CD4-positive, CD25-positive, alpha-beta regulatory T cell (primary cell): ENCODE results near the gene STK35. TPM values are rescaled to one million over a fixed set of nuclear protein-coding genes. Genes with fewer than 3 reads are reported as not detected.

Experiments used
- ATAC-seq, 2 donors: fragments of 150-1000 bp; cut with Tn5 transposase; one replicate each; pipeline ENCODE4 v1.10.0; 2021; ENCODE audit warnings: low read depth in 2 of 2, moderate number of reproducible peaks in 2 of 2, moderate library complexity in 1 of 2
- DNase-seq, 3 donors: peaks; one replicate each; pipeline versions ENCODE4 v3.0.0 to v3.0.0-alpha.2; 2012 to 2022; ENCODE audit warnings: mixed read lengths in 1 of 3
- H3K27ac ChIP-seq: one replicate; pipeline ENCODE4 v1.7.0; 2013; ENCODE audit warnings: mild to moderate bottlenecking, low read length; ENCODE audit not compliant: insufficient read depth, poor library complexity, severe bottlenecking
- H3K27me3 ChIP-seq: one replicate; pipeline ENCODE4 v1.7.0; 2013; ENCODE audit warnings: low read length; ENCODE audit not compliant: control insufficient read depth, insufficient read depth
- H3K36me3 ChIP-seq: one replicate; pipeline ENCODE4 v1.7.0; 2013; ENCODE audit warnings: mild to moderate bottlenecking, low read length, moderate library complexity; ENCODE audit not compliant: control insufficient read depth, insufficient read depth
- H3K4me1 ChIP-seq: 2 replicates; pipeline ENCODE4 v1.7.0; 2013; ENCODE audit warnings: mild to moderate bottlenecking, low read length; ENCODE audit not compliant: insufficient read depth, control insufficient read depth, poor library complexity, severe bottlenecking
- H3K4me3 ChIP-seq: one replicate; pipeline ENCODE4 v1.7.0; 2013; ENCODE audit warnings: low read depth, mild to moderate bottlenecking, low read length, moderate library complexity
- H3K9me3 ChIP-seq, 2 experiments: 1 replicate in 1 of 2; 2 replicates in 1 of 2; pipeline ENCODE4 v1.7.0; 2013; ENCODE audit warnings: low read length in 2 of 2, mild to moderate bottlenecking in 1 of 2, moderate library complexity in 1 of 2; ENCODE audit not compliant: control insufficient read depth in 2 of 2
- H3K27ac Mint-ChIP-seq, 3 donors: one replicate each; pipeline ENCODE4 v1.8.0; 2020 to 2022; ENCODE audit warnings: mild to moderate bottlenecking in 3 of 3, mixed read lengths in 3 of 3, moderate library complexity in 2 of 3
- H3K27me3 Mint-ChIP-seq: one replicate; pipeline ENCODE4 v1.8.0; 2022; ENCODE audit warnings: mild to moderate bottlenecking, mixed read lengths
- H3K36me3 Mint-ChIP-seq: one replicate; pipeline ENCODE4 v1.8.0; 2020; ENCODE audit warnings: mixed read lengths
- H3K4me1 Mint-ChIP-seq, 4 donors: one replicate each; pipeline ENCODE4 v1.8.0; 2020 to 2022; ENCODE audit warnings: mixed read lengths in 4 of 4, mild to moderate bottlenecking in 1 of 4
- H3K4me3 Mint-ChIP-seq, 4 donors: one replicate each; pipeline ENCODE4 v1.8.0; 2020 to 2022; ENCODE audit warnings: mild to moderate bottlenecking in 4 of 4, mixed read lengths in 4 of 4, moderate library complexity in 3 of 4
- H3K9me3 Mint-ChIP-seq, 7 donors: one replicate each; pipeline ENCODE4 v1.8.0; 2020 to 2022; ENCODE audit warnings: mixed read lengths in 7 of 7, mild to moderate bottlenecking in 3 of 7, moderate library complexity in 2 of 7
- polyA plus RNA-seq, 4 donors: library from polyadenylated mRNA; unstranded; fragments of 300-500 nt; fragmentation: Illumina TruSeq; gene quantifications; one replicate each; pipeline ENCODE4 v1.2.3, GENCODE V29; 2021
- total RNA-seq: library from RNA; stranded (reverse); gene quantifications from one replicate; pipeline ENCODE4 v1.2.3, GENCODE V29; 2022

STK35 gene
- total and polyA plus RNA-seq, 5 donors from 2014 or later = 5.1 to 15.7 (median 7.6) TPM

- Histone ChIP-seq H3K27me3 (no peaks in the 10 kb centered on the region), H3K27ac (no peak overlapping the region), H3K9me3 (no peaks in the 10 kb centered on the region), H3K4me3 (no peak overlapping the region), H3K4me1 (no peaks in the 10 kb centered on the region), H3K36me3 (peaks cover 32% of the 10 kb centered on the region)
- Mint-ChIP-seq H3K4me1 (peaks cover 0 to 4% (median 2%) of the 10 kb centered on the region in 4 donors), H3K27me3 (no peaks in the 10 kb centered on the region), H3K9me3 (no peaks in the 10 kb centered on the region), H3K4me3 (no peak overlapping the region), H3K27ac (no peak overlapping the region), H3K36me3 (peaks cover 40% of the 10 kb centered on the region)
- no peak for DNase-seq
- ATAC-seq = no peak
Measured at GRCh38 chr20:2144850-2145249, 43.2 kb downstream of the STK35 start.

- peaks cover 45% of the 10 kb centered on the region for H3K36me3 Mint-ChIP-seq
- no peak overlapping the region for H3K4me3 ChIP-seq
- peaks cover 32% of the 10 kb centered on the region for H3K36me3 ChIP-seq
- no peak for DNase-seq
- no peaks in the 10 kb centered on the region for H3K27me3 ChIP-seq
- H3K27me3 Mint-ChIP-seq = no peaks in the 10 kb centered on the region
- no peaks in the 10 kb centered on the region for H3K9me3 Mint-ChIP-seq
- H3K27ac Mint-ChIP-seq = no peak overlapping the region
- H3K9me3 ChIP-seq = no peaks in the 10 kb centered on the region
- no peak overlapping the region for H3K4me3 Mint-ChIP-seq
- no peak overlapping the region for H3K27ac ChIP-seq
- no peak for ATAC-seq
- no peaks in the 10 kb centered on the region for H3K4me1 ChIP-seq
- peaks cover 0 to 4% (median 2%) of the 10 kb centered on the region in 4 donors for H3K4me1 Mint-ChIP-seq
Measured at GRCh38 chr20:2145376-2145775, 43.7 kb downstream of the STK35 start.

- H3K4me1 ChIP-seq = no peaks in the 10 kb centered on the region
- H3K27me3 Mint-ChIP-seq = no peaks in the 10 kb centered on the region
- peaks cover 0 to 2% (median 0%) of the 10 kb centered on the region in 4 donors for H3K4me1 Mint-ChIP-seq
- H3K27me3 ChIP-seq = no peaks in the 10 kb centered on the region
- H3K27ac ChIP-seq = no peak overlapping the region
- H3K4me3 Mint-ChIP-seq = no peak overlapping the region
- H3K9me3 ChIP-seq = no peaks in the 10 kb centered on the region
- H3K4me3 ChIP-seq = no peak overlapping the region
- no peak for DNase-seq
- H3K27ac Mint-ChIP-seq = no peak overlapping the region
- peaks cover 46% of the 10 kb centered on the region for H3K36me3 Mint-ChIP-seq
- no peak for ATAC-seq
- peaks cover 32% of the 10 kb centered on the region for H3K36me3 ChIP-seq
- H3K9me3 Mint-ChIP-seq = no peaks in the 10 kb centered on the region
Measured at GRCh38 chr20:2146080-2146867, 44.6 kb downstream of the STK35 start.

GRCh38 chr20:2149507-2149906 is 47.9 kb downstream of the STK35 start:
- H3K4me3 Mint-ChIP-seq = no peak overlapping the region
- Histone ChIP-seq H3K36me3 (peaks cover 22% of the 10 kb centered on the region), H3K4me1 (no peaks in the 10 kb centered on the region), H3K9me3 (no peaks in the 10 kb centered on the region), H3K4me3 (no peak overlapping the region), H3K27me3 (no peaks in the 10 kb centered on the region), H3K27ac (no peak overlapping the region)
- no peaks in the 10 kb centered on the region for H3K27me3 Mint-ChIP-seq
- no peak overlapping the region for H3K27ac Mint-ChIP-seq
- H3K9me3 Mint-ChIP-seq = no peaks in the 10 kb centered on the region
- peaks cover 31% of the 10 kb centered on the region for H3K36me3 Mint-ChIP-seq
- no peak for DNase-seq
- H3K4me1 Mint-ChIP-seq = peaks cover 0 to 4% (median 0%) of the 10 kb centered on the region in 4 donors
- no peak for ATAC-seq

- peaks cover 31% of the 10 kb centered on the region for H3K36me3 Mint-ChIP-seq
- no peak for DNase-seq
- H3K27ac Mint-ChIP-seq = no peak overlapping the region
- Histone ChIP-seq H3K27me3 (no peaks in the 10 kb centered on the region), H3K4me1 (no peaks in the 10 kb centered on the region), H3K36me3 (peaks cover 13% of the 10 kb centered on the region), H3K9me3 (no peaks in the 10 kb centered on the region), H3K27ac (no peak overlapping the region), H3K4me3 (no peak overlapping the region)
- H3K9me3 Mint-ChIP-seq = no peaks in the 10 kb centered on the region
- no peak for ATAC-seq
- H3K27me3 Mint-ChIP-seq = no peaks in the 10 kb centered on the region
- H3K4me3 Mint-ChIP-seq = no peak overlapping the region
- H3K4me1 Mint-ChIP-seq = peaks cover 0 to 4% (median 0%) of the 10 kb centered on the region in 4 donors
Measured at GRCh38 chr20:2150660-2151059, 49.0 kb downstream of the STK35 start.

GRCh38 chr20:2151858-2152281 is 50.2 kb downstream of the STK35 start:
- no peak for ATAC-seq
- Mint-ChIP-seq H3K36me3 (peaks cover 22% of the 10 kb centered on the region), H3K27ac (no peak overlapping the region), H3K27me3 (no peaks in the 10 kb centered on the region), H3K4me3 (no peak overlapping the region), H3K9me3 (no peaks in the 10 kb centered on the region), H3K4me1 (peaks cover 0 to 4% (median 0%) of the 10 kb centered on the region in 4 donors)
- Histone ChIP-seq H3K4me3 (no peak overlapping the region), H3K27ac (no peak overlapping the region), H3K36me3 (peaks cover 5% of the 10 kb centered on the region), H3K27me3 (no peaks in the 10 kb centered on the region), H3K4me1 (no peaks in the 10 kb centered on the region), H3K9me3 (no peaks in the 10 kb centered on the region)
- DNase-seq = no peak

GRCh38 chr20:2152317-2152716 is 50.7 kb downstream of the STK35 start:
- no peak overlapping the region for H3K4me3 Mint-ChIP-seq
- no peaks in the 10 kb centered on the region for H3K27me3 ChIP-seq
- peaks cover under 1% of the 10 kb centered on the region for H3K36me3 ChIP-seq
- H3K27ac Mint-ChIP-seq = no peak overlapping the region
- H3K4me1 ChIP-seq = no peaks in the 10 kb centered on the region
- H3K27ac ChIP-seq = no peak overlapping the region
- no peak overlapping the region for H3K4me3 ChIP-seq
- ATAC-seq = no peak
- H3K9me3 Mint-ChIP-seq = no peaks in the 10 kb centered on the region
- no peaks in the 10 kb centered on the region for H3K9me3 ChIP-seq
- DNase-seq = no peak
- H3K4me1 Mint-ChIP-seq = peaks cover 0 to 4% (median 0%) of the 10 kb centered on the region in 4 donors
- H3K36me3 Mint-ChIP-seq = peaks cover 22% of the 10 kb centered on the region
- H3K27me3 Mint-ChIP-seq = no peaks in the 10 kb centered on the region

GRCh38 chr20:2153326-2153725 is 51.7 kb downstream of the STK35 start:
- no peak overlapping the region for H3K27ac ChIP-seq
- peaks cover 18% of the 10 kb centered on the region for H3K36me3 Mint-ChIP-seq
- no peak overlapping the region for H3K4me3 ChIP-seq
- no peaks in the 10 kb centered on the region for H3K27me3 ChIP-seq
- DNase-seq (no peak), ATAC-seq (no peak)
- peaks cover 0 to 4% (median 0%) of the 10 kb centered on the region in 4 donors for H3K4me1 Mint-ChIP-seq
- no peak overlapping the region for H3K27ac Mint-ChIP-seq
- H3K36me3 ChIP-seq = no peaks in the 10 kb centered on the region
- no peaks in the 10 kb centered on the region for H3K9me3 ChIP-seq
- no peak overlapping the region for H3K4me3 Mint-ChIP-seq
- H3K9me3 Mint-ChIP-seq = no peaks in the 10 kb centered on the region
- no peaks in the 10 kb centered on the region for H3K27me3 Mint-ChIP-seq
- H3K4me1 ChIP-seq = no peaks in the 10 kb centered on the region
